ENCODE measurements around the gene TMEM39B. TPM values are rescaled to one million over a fixed set of nuclear protein-coding genes. Genes with fewer than 3 reads are reported as not detected.

The TMEM39B gene
- total and polyA plus RNA-seq, 2 experiments from 2014 or later = 10.1 to 17.8 TPM

GRCh38 chr1:32138965-32139364 lies 66.2 kb downstream of the TMEM39B start:
- Histone ChIP-seq H3K27me3 (ENCODE audit: insufficient read depth) (no peaks in the 10 kb centered on the region), H4K20me1 (replicated peaks; ENCODE audit: insufficient read depth) (peaks cover 57% of the 10 kb centered on the region), H2AFZ (no peak overlapping the region), H3K9me2 (ENCODE audit: insufficient read depth) (no peaks in the 10 kb centered on the region), H3K4me2 (no peak overlapping the region), H3K79me2 (replicated peaks; ENCODE audit: insufficient read depth) (peaks cover 93% of the 10 kb centered on the region), H3F3A (replicated peaks; ENCODE audit: low read depth) (0 out of 2 replicates have a peak, but pooled peaks cover 6% of the 10 kb centered on the region), H3K4me3 (no peak overlapping the region), H3K27ac (ENCODE audit: low read depth) (0 out of 2 replicates have a peak overlapping the region, but pooled peaks have one; percentile 12), H3K36me3 (ENCODE audit: insufficient read depth) (no peaks in the 10 kb centered on the region), H3K4me1 (ENCODE audit: insufficient read depth) (no peaks in the 10 kb centered on the region)
- ATAC-seq (no peak), DNase-seq (ENCODE audit: low spot score) (no peak)
- Mint-ChIP-seq H3K27ac (no peak overlapping the region), H3K4me1 (peaks cover 7% of the 10 kb centered on the region; the same call in 1 of the 3 replicates), H3K4me3 (no peak overlapping the region), H3K9me3 (no peaks in the 10 kb centered on the region), H3K27me3 (ENCODE audit: insufficient read depth, low read depth, poor library complexity) (peaks cover 4% of the 10 kb centered on the region), H3K36me3 (ENCODE audit: low read depth) (no peaks in the 10 kb centered on the region; the same call in 2 of the 3 replicates)
- TF ChIP-seq REST (IDR thresholded peaks at IDR 0.05; ENCODE audit: unreplicated experiment) (no peak), ETS1 (IDR thresholded peaks at IDR 0.05) (no peak), NANOG (IDR thresholded peaks at IDR 0.05; ENCODE audit: borderline replicate concordance) (no peak), CREB1 (CRISPR knock-in tag; IDR thresholded peaks at IDR 0.05; ENCODE audit: low read depth) (no peak), CTCF (conservative IDR thresholded peaks at IDR 0.05; ENCODE audit: low read depth in 2 of 2) (no peak), ZNF114 (CRISPR knock-in tag; IDR thresholded peaks at IDR 0.05) (no peak), STAT1 (IDR thresholded peaks at IDR 0.05; ENCODE audit: unreplicated experiment) (no peak), POLR2AphosphoS5 (IDR thresholded peaks at IDR 0.05; ENCODE audit: low read depth) (no peak), JUNB (IDR thresholded peaks at IDR 0.05; ENCODE audit: unreplicated experiment) (no peak), EZH2 (IDR thresholded peaks at IDR 0.05; ENCODE audit: low read depth, unreplicated experiment) (no peak), EZH2phosphoT487 (IDR thresholded peaks at IDR 0.05; ENCODE audit: unreplicated experiment) (no peak), ZNF462 (CRISPR knock-in tag; IDR thresholded peaks at IDR 0.05) (no peak), ZNF331 (CRISPR knock-in tag; IDR thresholded peaks at IDR 0.05; ENCODE audit: low read depth) (no peak)

Measured in GM23338 (cell line).